Neuronal stem cell (in vitro differentiated cells): ENCODE measurements around the gene TRPM5.

Source experiments
- DNase-seq: peaks from one replicate; pipeline ENCODE4 v3.0.0-alpha.2; 2013; ENCODE audit warnings: low spot score
- H2AFZ ChIP-seq: one replicate; pipeline ENCODE4 v1.6.1; 2013; ENCODE audit warnings: mild to moderate bottlenecking, low read length, inconsistent platforms
- H2AK5ac ChIP-seq: 2 replicates; pipeline ENCODE4 v1.6.1; 2013; ENCODE audit warnings: low read depth, mild to moderate bottlenecking, inconsistent platforms, low read length, moderate library complexity, mixed read lengths
- H2BK120ac ChIP-seq: 2 replicates; pipeline ENCODE4 v1.6.1; 2013; ENCODE audit warnings: low read depth, mild to moderate bottlenecking, inconsistent platforms, low read length, moderate library complexity, mixed read lengths
- H2BK12ac ChIP-seq: one replicate; pipeline ENCODE4 v1.6.1; 2013; ENCODE audit warnings: low read length, inconsistent platforms
- H2BK15ac ChIP-seq: 2 replicates; pipeline ENCODE4 v1.6.1; 2013; ENCODE audit warnings: mild to moderate bottlenecking, low read length, inconsistent platforms, mixed read lengths
- H2BK5ac ChIP-seq: one replicate; pipeline ENCODE4 v1.6.1; 2013; ENCODE audit warnings: inconsistent platforms, mild to moderate bottlenecking, low read length, moderate library complexity
- H3K14ac ChIP-seq: one replicate; pipeline ENCODE4 v1.6.1; 2013; ENCODE audit warnings: low read length, inconsistent platforms
- H3K18ac ChIP-seq: 2 replicates; pipeline ENCODE4 v1.6.1; 2013; ENCODE audit warnings: low read length, inconsistent platforms
- H3K23ac ChIP-seq: 2 replicates; pipeline ENCODE4 v1.6.1; 2013; ENCODE audit warnings: low read depth, mild to moderate bottlenecking, mixed read lengths, low read length, inconsistent platforms; ENCODE audit not compliant: poor library complexity
- H3K27ac ChIP-seq: replicated peaks from 3 replicates; pipeline ENCODE4 v1.5.1; 2013; ENCODE audit warnings: low read length, inconsistent platforms
- H3K27me3 ChIP-seq, 3 experiments: 2 replicates each; pipeline ENCODE4 v1.6.1; 2013; ENCODE audit warnings: low read length in 3 of 3, mild to moderate bottlenecking in 2 of 3, inconsistent platforms in 1 of 3, low read depth in 1 of 3, mixed read lengths in 1 of 3, moderate library complexity in 1 of 3; ENCODE audit not compliant: control insufficient read depth in 3 of 3, insufficient read depth in 3 of 3
- H3K36me3 ChIP-seq, 2 donors: replicated peaks in 1 of 2; 2 replicates each; pipeline ENCODE4 v1.6.1; 2013; ENCODE audit warnings: low read length in 2 of 2; ENCODE audit not compliant: control insufficient read depth in 2 of 2, insufficient read depth in 2 of 2
- H3K4ac ChIP-seq: 2 replicates; pipeline ENCODE4 v1.6.1; 2013; ENCODE audit warnings: inconsistent platforms, mild to moderate bottlenecking, low read length, moderate library complexity
- H3K4me1 ChIP-seq, 2 donors: 1 replicate in 1 of 2; 2 replicates in 1 of 2; pipeline ENCODE4 v1.6.1; 2013; ENCODE audit warnings: low read length in 2 of 2, low read depth in 1 of 2; ENCODE audit not compliant: control insufficient read depth in 2 of 2, insufficient read depth in 1 of 2
- H3K4me2 ChIP-seq: one replicate; pipeline ENCODE4 v1.6.1; 2013; ENCODE audit warnings: mild to moderate bottlenecking, low read length, inconsistent platforms; ENCODE audit not compliant: insufficient read depth, poor library complexity, severe bottlenecking
- H3K4me3 ChIP-seq, 2 donors: 2 replicates each; pipeline ENCODE4 v1.5.1; 2013; ENCODE audit warnings: low read length in 2 of 2, mild to moderate bottlenecking in 2 of 2, inconsistent platforms in 1 of 2, moderate library complexity in 1 of 2
- H3K79me1 ChIP-seq: one replicate; pipeline ENCODE4 v1.6.1; 2013; ENCODE audit warnings: low read depth, mild to moderate bottlenecking, inconsistent platforms, low read length, moderate library complexity
- H3K9ac ChIP-seq: one replicate; pipeline ENCODE4 v1.6.1; 2013; ENCODE audit warnings: mild to moderate bottlenecking, low read depth, low read length, inconsistent platforms; ENCODE audit not compliant: poor library complexity
- H3K9me3 ChIP-seq, 2 donors: replicated peaks in 1 of 2; 2 replicates each; pipeline versions ENCODE3 to v1.6.1; 2013; ENCODE audit warnings: low read length in 2 of 2, mild to moderate bottlenecking in 2 of 2, inconsistent platforms in 1 of 2, low read depth in 1 of 2, mixed read lengths in 1 of 2, moderate library complexity in 1 of 2; ENCODE audit not compliant: control insufficient read depth in 2 of 2, insufficient read depth in 1 of 2
- H4K8ac ChIP-seq: one replicate; pipeline ENCODE4 v1.6.1; 2013; ENCODE audit warnings: low read depth, mild to moderate bottlenecking, inconsistent platforms, low read length, moderate library complexity
- H4K91ac ChIP-seq: one replicate; pipeline ENCODE4 v1.6.1; 2013; ENCODE audit warnings: low read length, low read depth, mild to moderate bottlenecking, inconsistent platforms; ENCODE audit not compliant: poor library complexity
- WGBS, 2 donors: extraction: QIAGEN DNeasy Blood & Tissue Kit; methylation state at CpG; one replicate each; pipeline ENCODE4 v1.1.7; 2013; ENCODE audit warnings: missing lambda C conversion rate in 2 of 2, mixed read lengths in 1 of 2; ENCODE audit not compliant: insufficient read length in 2 of 2, insufficient replicate concordance in 1 of 2; ENCODE audit errors: extremely low coverage in 2 of 2; 5-methylcytosine and 5-hydroxymethylcytosine counted together

TRPM5 gene

GRCh38 chr11:2406878-2407410 is 37.4 kb downstream of the TRPM5 start:
- Histone ChIP-seq H3K27me3 (no peaks in the 10 kb centered on the region), H3K14ac (no peak overlapping the region), H3K23ac (no peak overlapping the region), H3K36me3 (peaks cover 19 to 20% of the 10 kb centered on the region in 2 donors), H3K4me1 (peaks cover 0 to 10% of the 10 kb centered on the region in 2 donors), H3K4me2 (no peak overlapping the region), H4K91ac (no peak overlapping the region), H3K27ac (no peak overlapping the region), H2BK120ac (no peak overlapping the region), H2BK5ac (no peak overlapping the region), H2BK15ac (peak overlapping the region; percentile 67), H3K4me3 (no peak overlapping the region), H4K8ac (peak overlapping the region; percentile 82), H2AFZ (no peak overlapping the region), H3K9me3 (no peaks in the 10 kb centered on the region), H3K9ac (peak overlapping the region; percentile 21), H3K4ac (peak overlapping the region; percentile 76), H3K79me1 (peaks cover 2% of the 10 kb centered on the region), H3K18ac (peak overlapping the region; percentile 17), H2AK5ac (peak overlapping the region; percentile 86), H2BK12ac (no peak overlapping the region)
- no peak for DNase-seq
- WGBS, 2 donors: no CpG with 5 or more reads among the region's 24 CpGs

- Histone ChIP-seq H3K36me3 (peaks cover 20% of the 10 kb centered on the region in 2 donors), H3K4me3 (no peak overlapping the region), H2AFZ (no peak overlapping the region), H3K23ac (peak overlapping the region; percentile 65), H3K9me3 (no peaks in the 10 kb centered on the region), H2AK5ac (peak overlapping the region; percentile 86), H3K27ac (no peak overlapping the region), H2BK120ac (no peak overlapping the region), H2BK12ac (no peak overlapping the region), H3K9ac (peak overlapping the region; percentile 21), H3K18ac (peak overlapping the region; percentile 17), H3K79me1 (peaks cover 6% of the 10 kb centered on the region), H3K4me1 (peaks cover 5 to 15% of the 10 kb centered on the region in 2 donors), H4K8ac (no peak overlapping the region), H3K14ac (peak overlapping the region; percentile 38), H2BK15ac (peak overlapping the region; percentile 67), H3K4ac (peak overlapping the region; percentile 76), H3K4me2 (no peak overlapping the region), H3K27me3 (no peaks in the 10 kb centered on the region), H4K91ac (no peak overlapping the region), H2BK5ac (peak overlapping the region; percentile 82)
- WGBS, 2 donors: no CpG with 5 or more reads among the region's 14 CpGs
- no peak for DNase-seq
Measured at GRCh38 chr11:2406451-2406850, 37.9 kb downstream of the TRPM5 start.

- Histone ChIP-seq H3K36me3 (peaks cover 20% of the 10 kb centered on the region in 2 donors), H3K4me2 (no peak overlapping the region), H2BK15ac (no peak overlapping the region), H3K23ac (peak overlapping the region; percentile 65), H3K79me1 (peaks cover 12% of the 10 kb centered on the region), H4K91ac (no peak overlapping the region), H3K9ac (no peak overlapping the region), H2AK5ac (no peak overlapping the region), H3K27ac (no peak overlapping the region), H2BK5ac (peak overlapping the region; percentile 13), H3K27me3 (no peaks in the 10 kb centered on the region), H3K4me3 (no peak overlapping the region), H4K8ac (peak overlapping the region; percentile 43), H3K4me1 (peaks cover 7 to 14% of the 10 kb centered on the region in 2 donors), H3K14ac (no peak overlapping the region), H3K4ac (no peak overlapping the region), H2AFZ (no peak overlapping the region), H2BK12ac (no peak overlapping the region), H3K9me3 (no peaks in the 10 kb centered on the region), H3K18ac (no peak overlapping the region), H2BK120ac (no peak overlapping the region)
- no peak for DNase-seq
- WGBS, 2 donors: no CpG with 5 or more reads among the region's 12 CpGs
Measured at GRCh38 chr11:2404735-2405196, 39.5 kb downstream of the TRPM5 start.

GRCh38 chr11:2402890-2403645 is 41.2 kb downstream of the TRPM5 start:
- no CpG with 5 or more reads among the region's 31 CpGs for WGBS, 2 donors
- Histone ChIP-seq H2BK12ac (no peak overlapping the region), H3K27ac (no peak overlapping the region), H3K9me3 (no peaks in the 10 kb centered on the region), H2BK5ac (peak overlapping the region; percentile 66), H2BK120ac (no peak overlapping the region), H3K4me3 (peak overlapping the region in 1 of 2 donors; percentile 11), H3K9ac (peak overlapping the region; percentile 21), H2BK15ac (no peak overlapping the region), H4K91ac (no peak overlapping the region), H3K79me1 (peaks cover 14% of the 10 kb centered on the region), H3K36me3 (peaks cover 21 to 27% of the 10 kb centered on the region in 2 donors), H3K4ac (no peak overlapping the region), H3K14ac (no peak overlapping the region), H3K4me1 (peaks cover 12% of the 10 kb centered on the region in 2 donors), H2AK5ac (no peak overlapping the region), H3K27me3 (no peaks in the 10 kb centered on the region), H2AFZ (no peak overlapping the region), H4K8ac (no peak overlapping the region), H3K4me2 (no peak overlapping the region), H3K18ac (no peak overlapping the region), H3K23ac (no peak overlapping the region)
- DNase-seq: no peak
